ENCODE results near the gene SDK1.

- TF ChIP-seq CTCF (conservative IDR thresholded peaks at IDR 0.05) (no peak), ZFX (IDR thresholded peaks at IDR 0.05) (no peak)
Measured at GRCh38 chr7:4162884-4163564, 862.0 kb downstream of the SDK1 start.
